GM20431 (cell line): Measurements from ENCODE around the gene SMOC2.

Source experiments
- in situ Hi-C: fragments of 300-500 bp; cut with MseI, MboI; formaldehyde crosslinking; loops from one replicate; pipeline ENCODE4 v1.15.0; 2020; ENCODE audit warnings: low sequenced_read_pairs; ENCODE audit not compliant: unreplicated experiment

The SMOC2 gene

GRCh38 chr6:168636147-168637004 lies 195.4 kb downstream of the SMOC2 start:
- in situ Hi-C loops = no loop called here

- in situ Hi-C loops = no loop called here
These were observed 196.8 kb downstream of the SMOC2 start for GRCh38 chr6:168637834-168638233.

- in situ Hi-C loops = no loop called here
These were observed 197.7 kb downstream of the SMOC2 start for GRCh38 chr6:168638468-168639271.

GRCh38 chr6:168640181-168640580 lies 199.2 kb downstream of the SMOC2 start:
- in situ Hi-C loops = no loop called here

GRCh38 chr6:168640768-168641167 lies 199.8 kb downstream of the SMOC2 start:
- in situ Hi-C loops = no loop called here

- in situ Hi-C loops = no loop called here
These were observed 200.5 kb downstream of the SMOC2 start for GRCh38 chr6:168641446-168641845.

- in situ Hi-C loops = no loop called here
These were observed 202.4 kb downstream of the SMOC2 start for GRCh38 chr6:168643401-168643800.

- in situ Hi-C loops = no loop called here
These were observed 204.3 kb downstream of the SMOC2 start for GRCh38 chr6:168645326-168645725.

- in situ Hi-C loops = no loop called here
These were observed 206.3 kb downstream of the SMOC2 start for GRCh38 chr6:168647271-168647670.

- in situ Hi-C loops = no loop called here
These were observed 207.5 kb downstream of the SMOC2 start for GRCh38 chr6:168648240-168649125.

GRCh38 chr6:168649209-168649608 lies 208.2 kb downstream of the SMOC2 start:
- in situ Hi-C loops = no loop called here

GRCh38 chr6:168650671-168651111 lies 209.7 kb downstream of the SMOC2 start:
- in situ Hi-C loops = no loop called here

- in situ Hi-C loops = no loop called here
These were observed 214.6 kb downstream of the SMOC2 start for GRCh38 chr6:168655462-168656152.

- in situ Hi-C loops = no loop called here
These were observed 217.1 kb downstream of the SMOC2 start for GRCh38 chr6:168658059-168658458.

GRCh38 chr6:168660400-168660945 lies 219.5 kb downstream of the SMOC2 start:
- in situ Hi-C loops = no loop called here

- in situ Hi-C loops = no loop called here
These were observed 221.4 kb downstream of the SMOC2 start for GRCh38 chr6:168662301-168662936.

- in situ Hi-C loops = no loop called here
These were observed 222.1 kb downstream of the SMOC2 start for GRCh38 chr6:168663041-168663440.

GRCh38 chr6:168664956-168665355 lies 224.0 kb downstream of the SMOC2 start:
- in situ Hi-C loops = no loop called here

GRCh38 chr6:168666170-168666569 lies 225.2 kb downstream of the SMOC2 start:
- in situ Hi-C loops = no loop called here
